SH-SY5Y (cell line): ENCODE data around the gene MPRIP.

Experiments
- GATA2 ChIP-seq: IDR thresholded peaks from 2 replicates; pipeline ENCODE4 v1.6.1; 2011; ENCODE audit warnings: mild to moderate bottlenecking, low read depth, low read length
- GATA3 ChIP-seq: IDR thresholded peaks from 2 replicates; pipeline ENCODE4 v1.6.1; 2011; ENCODE audit warnings: low read depth, mild to moderate bottlenecking, low read length, moderate library complexity

DNA sequence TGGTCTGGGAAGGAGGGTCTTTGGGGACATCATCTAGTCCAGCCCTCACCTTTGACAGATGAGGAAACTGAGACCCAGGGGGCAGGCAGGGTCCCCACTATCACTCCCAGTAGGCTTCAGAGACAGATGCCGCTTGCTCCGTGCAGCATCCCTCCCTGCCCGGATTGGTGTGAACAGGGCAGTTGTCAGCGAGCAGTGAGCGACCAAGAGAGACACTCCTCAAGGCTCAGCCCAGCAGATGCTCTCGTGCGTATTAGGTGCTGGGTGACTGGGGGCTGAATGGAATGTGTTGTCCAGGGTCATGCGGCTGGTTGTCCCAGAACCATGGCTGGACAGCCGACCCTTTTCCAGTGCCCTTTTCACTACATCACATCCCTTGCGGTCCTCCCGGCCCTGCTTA, 49.0 kb downstream of the MPRIP start:
- TF ChIP-seq GATA3 (no peak), GATA2 (no peak)
